Effector CD8-positive, alpha-beta T cell (primary cell): ENCODE results near the gene BLM.

Source experiments
- DNase-seq: peaks from one replicate; lab custom pipeline; 2025; lab: John Stamatoyannopoulos, UW

Gene BLM

GRCh38 chr15:90691982-90692773 is 25.0 kb upstream of the BLM start:
- no peak for DNase-seq

GRCh38 chr15:90694987-90695386 is 22.2 kb upstream of the BLM start:
- no peak for DNase-seq

GRCh38 chr15:90697175-90697574 is 20.0 kb upstream of the BLM start:
- no peak for DNase-seq

- DNase-seq: no peak
These were observed 18.5 kb upstream of the BLM start for GRCh38 chr15:90698629-90699028.

- DNase-seq: no peak
These were observed 16.1 kb upstream of the BLM start for GRCh38 chr15:90701048-90701447.

GRCh38 chr15:90701880-90702630 is 15.1 kb upstream of the BLM start:
- DNase-seq: no peak

GRCh38 chr15:90703455-90703854 is 13.7 kb upstream of the BLM start:
- DNase-seq: no peak

- DNase-seq: no peak
These were observed 11.9 kb upstream of the BLM start for GRCh38 chr15:90705212-90705611.

GRCh38 chr15:90706394-90707327 is 10.5 kb upstream of the BLM start:
- DNase-seq: no peak

- no peak for DNase-seq
These were observed 9.7 kb upstream of the BLM start for GRCh38 chr15:90707489-90707888.

- no peak for DNase-seq
These were observed 8.6 kb upstream of the BLM start for GRCh38 chr15:90708516-90708915.

GRCh38 chr15:90709278-90709677 is 7.9 kb upstream of the BLM start:
- DNase-seq: no peak

- no peak for DNase-seq
These were observed 6.6 kb upstream of the BLM start for GRCh38 chr15:90710436-90711027.

- DNase-seq: no peak
These were observed 5.7 kb upstream of the BLM start for GRCh38 chr15:90711418-90711824.

- DNase-seq: no peak
These were observed 5.3 kb upstream of the BLM start for GRCh38 chr15:90711842-90712241.

GRCh38 chr15:90713081-90713480 is 4.1 kb upstream of the BLM start:
- DNase-seq: no peak

- DNase-seq: no peak
These were observed 700 bp upstream of the BLM start for GRCh38 chr15:90716317-90716975.

- no peak for DNase-seq
These were observed 1.1 kb downstream of the BLM start for GRCh38 chr15:90718232-90718631.

- DNase-seq: no peak
These were observed 3.0 kb downstream of the BLM start for GRCh38 chr15:90720131-90720530.

GRCh38 chr15:90729261-90729660 is 12.1 kb downstream of the BLM start:
- no peak for DNase-seq

GRCh38 chr15:90730290-90730689 is 13.1 kb downstream of the BLM start:
- DNase-seq: no peak
